SU-DHL-6 (cell line): ENCODE data around the gene C11orf68.

Experiments used
- EZH2phosphoT487 ChIP-seq: fragments of 200-600 bp; sonication (generic), shearing (Covaris generic); conservative IDR thresholded peaks from 2 replicates; pipeline ENCODE4 v1.6.1; 2018; ENCODE audit warnings: mild to moderate bottlenecking, antibody characterized with exemption, low read length, moderate library complexity, mixed read lengths
- TF ChIP-seq, protein P1 (sequence below): fragments of 200-600 bp; sonication (generic); IDR thresholded peaks from one replicate; pipeline ENCODE4 v1.5.1; 2017; ENCODE audit warnings: antibody characterized with exemption, mild to moderate bottlenecking, low read length, moderate library complexity; ENCODE audit not compliant: insufficient read depth, poor library complexity, severe bottlenecking

GRCh38 chr11:65883786-65884715 is 34.8 kb downstream of the C11orf68 start:
- TF ChIP-seq, protein P1, sequence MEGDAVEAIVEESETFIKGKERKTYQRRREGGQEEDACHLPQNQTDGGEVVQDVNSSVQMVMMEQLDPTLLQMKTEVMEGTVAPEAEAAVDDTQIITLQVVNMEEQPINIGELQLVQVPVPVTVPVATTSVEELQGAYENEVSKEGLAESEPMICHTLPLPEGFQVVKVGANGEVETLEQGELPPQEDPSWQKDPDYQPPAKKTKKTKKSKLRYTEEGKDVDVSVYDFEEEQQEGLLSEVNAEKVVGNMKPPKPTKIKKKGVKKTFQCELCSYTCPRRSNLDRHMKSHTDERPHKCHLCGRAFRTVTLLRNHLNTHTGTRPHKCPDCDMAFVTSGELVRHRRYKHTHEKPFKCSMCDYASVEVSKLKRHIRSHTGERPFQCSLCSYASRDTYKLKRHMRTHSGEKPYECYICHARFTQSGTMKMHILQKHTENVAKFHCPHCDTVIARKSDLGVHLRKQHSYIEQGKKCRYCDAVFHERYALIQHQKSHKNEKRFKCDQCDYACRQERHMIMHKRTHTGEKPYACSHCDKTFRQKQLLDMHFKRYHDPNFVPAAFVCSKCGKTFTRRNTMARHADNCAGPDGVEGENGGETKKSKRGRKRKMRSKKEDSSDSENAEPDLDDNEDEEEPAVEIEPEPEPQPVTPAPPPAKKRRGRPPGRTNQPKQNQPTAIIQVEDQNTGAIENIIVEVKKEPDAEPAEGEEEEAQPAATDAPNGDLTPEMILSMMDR = no peak
- no peak for TF ChIP-seq EZH2phosphoT487
